HL-60 (cell line): ENCODE measurements around the gene CDK8.

ENCODE experiments used
- DNase-seq, 2 experiments: peaks; one replicate each; pipeline ENCODE4 v3.0.0-alpha.2; 2010 to 2020; ENCODE audit warnings: low read depth in 1 of 2, low spot score in 1 of 2
- H3K27ac ChIP-seq: fragments of 250-450 bp; sonication (Bioruptor Pico); replicated peaks from 2 replicates; pipeline ENCODE4 v1.5.1; 2020; ENCODE audit warnings: mild to moderate bottlenecking, moderate library complexity
- H3K27me3 ChIP-seq: fragments of 250-450 bp; sonication (Bioruptor Pico); 2 replicates; pipeline ENCODE4 v1.5.1; 2021; ENCODE audit warnings: mild to moderate bottlenecking, moderate library complexity; ENCODE audit not compliant: insufficient read depth, poor library complexity, severe bottlenecking
- H3K4me3 ChIP-seq: replicated peaks from 2 replicates; pipeline ENCODE4 v1.5.1; 2011; ENCODE audit warnings: mild to moderate bottlenecking, control low read depth, low read length; ENCODE audit not compliant: insufficient read depth
- CTCF ChIP-seq: IDR thresholded peaks from one replicate; pipeline ENCODE4 v1.5.1; 2011; ENCODE audit warnings: low read length, control low read depth, inconsistent platforms; ENCODE audit not compliant: insufficient read depth
- GABPA ChIP-seq: IDR thresholded peaks from 2 replicates; pipeline ENCODE4 v1.6.1; 2012; ENCODE audit warnings: low read depth
- POLR2AphosphoS5 ChIP-seq: IDR thresholded peaks from 2 replicates; pipeline ENCODE4 v1.6.1; 2012; ENCODE audit warnings: low read depth
- REST ChIP-seq: IDR thresholded peaks from 2 replicates; pipeline ENCODE4 v1.6.1; 2012; ENCODE audit warnings: low read depth; ENCODE audit not compliant: insufficient replicate concordance
- SPI1 ChIP-seq: IDR thresholded peaks from 2 replicates; pipeline ENCODE4 v1.6.1; 2012; ENCODE audit warnings: low read depth, mild to moderate bottlenecking, borderline replicate concordance

CDK8 gene

GRCh38 chr13:26422036-26422435 is 168.1 kb downstream of the CDK8 start:
- Histone ChIP-seq H3K27me3 (no peaks in the 10 kb centered on the region), H3K4me3 (no peak overlapping the region), H3K27ac (no peak overlapping the region)
- DNase-seq, result no peak
- TF ChIP-seq GABPA (no peak), CTCF (no peak), SPI1 (no peak), POLR2AphosphoS5 (no peak), REST (no peak)

GRCh38 chr13:26423629-26424028 is 169.7 kb downstream of the CDK8 start:
- no peaks in the 10 kb centered on the region for H3K27me3 ChIP-seq
- TF ChIP-seq REST (no peak), CTCF (no peak), GABPA (no peak), POLR2AphosphoS5 (no peak), SPI1 (no peak)
- DNase-seq, result no peak
- no peak overlapping the region for H3K4me3 ChIP-seq
- no peak overlapping the region for H3K27ac ChIP-seq

GRCh38 chr13:26424181-26424580 is 170.3 kb downstream of the CDK8 start:
- no peak for TF ChIP-seq SPI1
- no peak for TF ChIP-seq POLR2AphosphoS5
- no peak for TF ChIP-seq GABPA
- no peak for TF ChIP-seq REST
- TF ChIP-seq CTCF, result no peak
- Histone ChIP-seq H3K27me3 (no peaks in the 10 kb centered on the region), H3K4me3 (no peak overlapping the region), H3K27ac (no peak overlapping the region)
- no peak for DNase-seq
